SU-DHL-6 (cell line): ENCODE measurements around the gene BET1.
A peak's percentile ranks its signal among the peaks of the same experiment; 100 is the strongest.

Experiments used
- H2AFZ ChIP-seq: fragments of 200-600 bp; sonication (generic); 2 replicates; pipeline ENCODE4 v1.6.1; 2014; ENCODE audit warnings: low read depth, mild to moderate bottlenecking, moderate library complexity, mixed read lengths, antibody characterized with exemption, low read length; ENCODE audit not compliant: severe bottlenecking
- H3F3A ChIP-seq: fragments of 200-600 bp; shearing (Covaris generic); 2 replicates; pipeline ENCODE4 v1.6.0; 2016; ENCODE audit warnings: antibody characterized with exemption, mild to moderate bottlenecking; ENCODE audit not compliant: insufficient read depth
- H3K27ac ChIP-seq: fragments of 200-600 bp; sonication (generic); 2 replicates; pipeline ENCODE4 v1.5.1; 2016; ENCODE audit warnings: low read depth, mild to moderate bottlenecking, low read length, moderate library complexity, mixed read lengths
- H3K27me3 ChIP-seq: fragments of 200-600 bp; sonication (generic), shearing (Covaris generic); 2 replicates; pipeline ENCODE4 v1.6.0; 2014; ENCODE audit warnings: mild to moderate bottlenecking, low read length
- H3K36me3 ChIP-seq: fragments of 200-600 bp; sonication (generic); 2 replicates; pipeline ENCODE4 v1.6.1; 2014; ENCODE audit warnings: mild to moderate bottlenecking, low read length, mixed read lengths
- H3K4me2 ChIP-seq: fragments of 300-600, 200-600 bp; shearing (Covaris generic), sonication (generic); 2 replicates; pipeline ENCODE4 v1.6.0; 2014; ENCODE audit warnings: low read length, low read depth, mild to moderate bottlenecking; ENCODE audit not compliant: poor library complexity, severe bottlenecking
- H3K4me3 ChIP-seq: fragments of 200-600 bp; sonication (generic); 2 replicates; pipeline ENCODE4 v1.5.1; 2014; ENCODE audit warnings: antibody characterized with exemption, low read length, mild to moderate bottlenecking, mixed read lengths; ENCODE audit not compliant: insufficient read depth, poor library complexity, severe bottlenecking
- H3K79me2 ChIP-seq: fragments of 200-600 bp; sonication (generic); 2 replicates; pipeline ENCODE4 v1.6.1; 2014; ENCODE audit warnings: mild to moderate bottlenecking, low read length, moderate library complexity; ENCODE audit not compliant: insufficient read depth
- H3K9ac ChIP-seq: fragments of 200-600 bp; sonication (generic); 2 replicates; pipeline ENCODE4 v1.7.0; 2014; ENCODE audit warnings: mild to moderate bottlenecking, low read length
- H3K9me2 ChIP-seq: fragments of 200-600 bp; sonication (generic); replicated peaks from 2 replicates; pipeline ENCODE4 v1.6.1; 2014; ENCODE audit warnings: low read length; ENCODE audit not compliant: insufficient read depth
- H3K9me3 ChIP-seq: fragments of 200-600 bp; sonication (generic); 2 replicates; pipeline ENCODE4 v1.6.1; 2014; ENCODE audit warnings: low read length, mixed read lengths; ENCODE audit not compliant: insufficient read depth
- H4K20me1 ChIP-seq: fragments of 200-600 bp; sonication (generic); 2 replicates; pipeline ENCODE4 v1.6.1; 2014; ENCODE audit warnings: low read depth, mild to moderate bottlenecking, antibody characterized with exemption, low read length, moderate library complexity, mixed read lengths
- CTCF ChIP-seq: fragments of 200-600 bp; sonication (generic); IDR thresholded peaks from one replicate; pipeline ENCODE4 v1.5.1; 2017; ENCODE audit warnings: antibody characterized with exemption, mild to moderate bottlenecking, low read length, moderate library complexity; ENCODE audit not compliant: insufficient read depth, poor library complexity, severe bottlenecking
- EZH2phosphoT487 ChIP-seq: fragments of 200-600 bp; sonication (generic), shearing (Covaris generic); conservative IDR thresholded peaks from 2 replicates; pipeline ENCODE4 v1.6.1; 2018; ENCODE audit warnings: mild to moderate bottlenecking, antibody characterized with exemption, low read length, moderate library complexity, mixed read lengths

Gene BET1

GRCh38 chr7:94011714-94012353 is 7.7 kb upstream of the BET1 start:
- no peaks in the 10 kb centered on the region for H3K36me3 ChIP-seq
- H3K27me3 ChIP-seq, result no peaks in the 10 kb centered on the region
- no peak overlapping the region for H3K9ac ChIP-seq
- no peaks in the 10 kb centered on the region for H4K20me1 ChIP-seq
- no peak overlapping the region for H3K27ac ChIP-seq
- no peaks in the 10 kb centered on the region for H3F3A ChIP-seq
- H3K4me2 ChIP-seq, result no peak overlapping the region
- TF ChIP-seq EZH2phosphoT487, result no peak
- no peak for TF ChIP-seq CTCF
- H2AFZ ChIP-seq, result no peak overlapping the region
- no peaks in the 10 kb centered on the region for H3K79me2 ChIP-seq
- H3K4me3 ChIP-seq, result no peak overlapping the region
- H3K9me2 ChIP-seq, result no peaks in the 10 kb centered on the region
- no peaks in the 10 kb centered on the region for H3K9me3 ChIP-seq

GRCh38 chr7:94008537-94008936 is 4.4 kb upstream of the BET1 start:
- no peaks in the 10 kb centered on the region for H3K9me2 ChIP-seq
- H3K36me3 ChIP-seq, result no peaks in the 10 kb centered on the region
- no peak overlapping the region for H3K27ac ChIP-seq
- H3F3A ChIP-seq, result no peaks in the 10 kb centered on the region
- TF ChIP-seq CTCF, result no peak
- TF ChIP-seq EZH2phosphoT487, result no peak
- no peak overlapping the region for H3K4me2 ChIP-seq
- peaks cover 5% of the 10 kb centered on the region for H3K79me2 ChIP-seq
- H4K20me1 ChIP-seq, result no peaks in the 10 kb centered on the region
- no peaks in the 10 kb centered on the region for H3K9me3 ChIP-seq
- no peak overlapping the region for H3K4me3 ChIP-seq
- H3K27me3 ChIP-seq, result no peaks in the 10 kb centered on the region
- peak overlapping the region; percentile 6 for H2AFZ ChIP-seq
- H3K9ac ChIP-seq, result no peak overlapping the region

- no peaks in the 10 kb centered on the region for H3K9me2 ChIP-seq
- H3F3A ChIP-seq, result no peaks in the 10 kb centered on the region
- TF ChIP-seq EZH2phosphoT487 (no peak), CTCF (no peak)
- H3K9ac ChIP-seq, result no peak overlapping the region
- no peaks in the 10 kb centered on the region for H3K9me3 ChIP-seq
- H3K36me3 ChIP-seq, result no peaks in the 10 kb centered on the region
- H3K4me2 ChIP-seq, result no peak overlapping the region
- H2AFZ ChIP-seq, result peak overlapping the region; percentile 39
- H3K27ac ChIP-seq, result no peak overlapping the region
- no peaks in the 10 kb centered on the region for H4K20me1 ChIP-seq
- no peaks in the 10 kb centered on the region for H3K27me3 ChIP-seq
- no peak overlapping the region for H3K4me3 ChIP-seq
- peaks cover 33% of the 10 kb centered on the region for H3K79me2 ChIP-seq
Measured at GRCh38 chr7:94005753-94006152, 1.6 kb upstream of the BET1 start.
